HG03060 (cell line): ENCODE data around the gene KAZN.

Experiments
- ATAC-seq: cut with Tn5 transposase; IDR thresholded peaks from one replicate; pipeline ENCODE4 v1.9.1; 2021; ENCODE audit warnings: low read depth, moderate number of reproducible peaks; ENCODE audit not compliant: unreplicated experiment

The KAZN gene

GRCh38 chr1:14812189-14812588, 213.7 kb downstream of the KAZN start:
- ATAC-seq: no peak

GRCh38 chr1:14815175-14815877, 216.8 kb downstream of the KAZN start:
- ATAC-seq: no peak

GRCh38 chr1:14817223-14818170, 219.0 kb downstream of the KAZN start:
- ATAC-seq: no peak

GRCh38 chr1:14820295-14821085, 222.0 kb downstream of the KAZN start:
- no peak for ATAC-seq

GRCh38 chr1:14822493-14822892, 224.0 kb downstream of the KAZN start:
- no peak for ATAC-seq

- ATAC-seq: no peak
Observed at GRCh38 chr1:14822996-14823395, 224.5 kb downstream of the KAZN start.

- ATAC-seq: no peak
Observed at GRCh38 chr1:14824314-14824915, 225.9 kb downstream of the KAZN start.

- ATAC-seq: no peak
Observed at GRCh38 chr1:14825396-14825795, 226.9 kb downstream of the KAZN start.

- no peak for ATAC-seq
Observed at GRCh38 chr1:14826172-14826636, 227.7 kb downstream of the KAZN start.

GRCh38 chr1:14826731-14827326, 228.3 kb downstream of the KAZN start:
- ATAC-seq: no peak

- ATAC-seq: no peak
Observed at GRCh38 chr1:14827870-14828269, 229.4 kb downstream of the KAZN start.

GRCh38 chr1:14828665-14829064, 230.2 kb downstream of the KAZN start:
- no peak for ATAC-seq

GRCh38 chr1:14835725-14836124, 237.2 kb downstream of the KAZN start:
- ATAC-seq: no peak

- ATAC-seq: no peak
Observed at GRCh38 chr1:14836426-14837140, 238.1 kb downstream of the KAZN start.

GRCh38 chr1:14840374-14840773, 241.9 kb downstream of the KAZN start:
- ATAC-seq: no peak

GRCh38 chr1:14841456-14841855, 243.0 kb downstream of the KAZN start:
- no peak for ATAC-seq

- ATAC-seq: no peak
Observed at GRCh38 chr1:14841951-14842350, 243.5 kb downstream of the KAZN start.

- ATAC-seq: no peak
Observed at GRCh38 chr1:14842361-14842760, 243.9 kb downstream of the KAZN start.

GRCh38 chr1:14842891-14843290, 244.4 kb downstream of the KAZN start:
- ATAC-seq: no peak
